Stimulated activated CD8-positive, alpha-beta memory T cell treated with anti-CD3 and anti-CD28 coated beads, Interleukin-7, amount 100 ng/mL, for 24 hours (primary cell): Measurements from ENCODE around the gene GJA3.

Experiments
- DNase-seq: peaks from one replicate; pipeline ENCODE4 v3.0.0-alpha.2; 2020; ENCODE audit warnings: low read depth

The GJA3 gene

GRCh38 chr13:20160306-20161274 lies at the start of gene GJA3:
Gene GJA3, minus strand, starts transcription at chr13:20161052. Its CDS starts 17,764 bp downstream, at chr13:20143288.
- DNase-seq = peak; percentile 45

- no peak for DNase-seq
These were observed 49.1 kb upstream of the GJA3 start for GRCh38 chr13:20209948-20210347.

- no peak for DNase-seq
These were observed 45.9 kb upstream of the GJA3 start for GRCh38 chr13:20206698-20207235.

- no peak for DNase-seq
These were observed 45.3 kb upstream of the GJA3 start for GRCh38 chr13:20206065-20206697.

GRCh38 chr13:20198781-20199180 lies 37.9 kb upstream of the GJA3 start:
- no peak for DNase-seq

GRCh38 chr13:20197361-20197834 lies 36.5 kb upstream of the GJA3 start:
- no peak for DNase-seq

GRCh38 chr13:20195801-20196200 lies 34.9 kb upstream of the GJA3 start:
- no peak for DNase-seq

- DNase-seq = no peak
These were observed 33.2 kb upstream of the GJA3 start for GRCh38 chr13:20193907-20194631.

GRCh38 chr13:20193162-20193906 lies 32.5 kb upstream of the GJA3 start:
- no peak for DNase-seq

GRCh38 chr13:20192836-20193161 lies 31.9 kb upstream of the GJA3 start, which contains the start of gene GJB2:
Gene GJB2, minus strand, starts transcription at chr13:20192938. Its CDS starts 3,357 bp downstream, at chr13:20189581.
- no peak for DNase-seq

- DNase-seq = no peak
These were observed 31.4 kb upstream of the GJA3 start for GRCh38 chr13:20192158-20192835.

- DNase-seq = no peak
These were observed 30.7 kb upstream of the GJA3 start for GRCh38 chr13:20191311-20192157.

GRCh38 chr13:20190481-20191310 lies 29.8 kb upstream of the GJA3 start:
- no peak for DNase-seq

- DNase-seq = no peak
These were observed 29.2 kb upstream of the GJA3 start for GRCh38 chr13:20190076-20190475.

- DNase-seq = no peak
These were observed 28.1 kb upstream of the GJA3 start for GRCh38 chr13:20188667-20189553.

- no peak for DNase-seq
These were observed 25.9 kb upstream of the GJA3 start for GRCh38 chr13:20186771-20187170.

GRCh38 chr13:20185366-20186056 lies 24.7 kb upstream of the GJA3 start:
- no peak for DNase-seq
